CD4-positive, alpha-beta T cell treated with Interleukin-10 for 1 hour (primary cell): ENCODE data around the gene SBF2.
"Not testable (repeated sequence)": the region's sequence is repeated elsewhere in the genome, so short reads cannot be mapped to it uniquely, and the experiment has no call there.

Experiments
- DNase-seq: peaks from one replicate; pipeline ENCODE4 v3.0.0-alpha.2; 2020

SBF2 gene

DNA sequence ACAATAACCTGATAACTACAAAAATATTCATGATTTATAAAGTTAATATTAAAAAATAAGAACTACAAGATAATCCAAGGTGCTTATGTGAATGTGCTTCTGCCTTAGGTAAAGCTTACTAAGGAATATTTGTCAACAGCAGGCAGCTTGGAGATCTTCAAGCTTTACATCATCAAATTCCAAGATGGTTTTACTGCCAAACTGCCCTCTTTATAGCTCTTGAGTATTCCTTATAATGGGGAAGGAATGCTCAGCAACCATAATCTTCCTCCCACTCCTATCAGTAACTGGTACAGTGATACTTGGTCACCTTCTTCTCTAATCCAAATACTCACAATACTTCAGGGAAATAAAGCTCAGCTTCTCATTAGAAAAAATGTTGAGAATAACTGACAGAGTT is 30.1 kb downstream of the SBF2 start:
- no peak for DNase-seq

DNA sequence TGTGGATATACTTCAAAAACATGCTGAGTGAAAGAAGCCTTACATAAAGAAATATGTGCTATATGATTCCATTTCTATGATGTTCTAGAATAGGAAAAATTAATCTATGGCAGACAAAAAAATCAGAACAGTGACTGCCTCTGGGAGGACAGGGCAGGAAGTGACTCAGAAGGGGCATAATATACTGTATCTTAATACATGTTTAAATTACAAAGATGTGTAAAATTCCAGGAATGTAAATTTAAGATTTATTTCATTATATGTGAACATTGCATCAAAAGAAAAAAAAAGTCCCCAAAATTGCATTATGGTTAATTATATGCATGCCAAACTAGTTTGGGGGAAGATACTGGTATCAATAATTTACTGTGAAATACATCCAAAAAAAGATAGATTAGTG is 32.2 kb downstream of the SBF2 start:
- no peak for DNase-seq

DNA sequence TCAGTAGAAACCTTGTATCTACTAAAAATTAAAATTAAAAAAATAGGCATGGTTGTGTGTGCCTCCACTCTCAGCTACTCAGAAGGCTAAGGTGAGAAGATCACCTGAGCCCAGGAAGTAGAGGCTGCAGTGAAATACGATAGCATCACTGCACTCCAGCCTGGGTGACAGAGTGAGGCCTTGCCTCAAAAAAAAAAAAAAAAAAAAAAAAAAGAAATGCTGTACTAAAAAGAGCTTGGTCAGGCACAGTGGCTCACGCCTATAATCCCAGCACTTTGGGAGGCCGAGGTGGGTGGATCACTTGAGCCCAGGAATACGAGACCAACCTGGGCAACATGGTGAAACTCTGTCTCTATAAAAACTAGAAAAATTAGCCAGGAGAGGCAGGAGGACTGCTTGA is 36.5 kb downstream of the SBF2 start:
- DNase-seq: no peak

DNA sequence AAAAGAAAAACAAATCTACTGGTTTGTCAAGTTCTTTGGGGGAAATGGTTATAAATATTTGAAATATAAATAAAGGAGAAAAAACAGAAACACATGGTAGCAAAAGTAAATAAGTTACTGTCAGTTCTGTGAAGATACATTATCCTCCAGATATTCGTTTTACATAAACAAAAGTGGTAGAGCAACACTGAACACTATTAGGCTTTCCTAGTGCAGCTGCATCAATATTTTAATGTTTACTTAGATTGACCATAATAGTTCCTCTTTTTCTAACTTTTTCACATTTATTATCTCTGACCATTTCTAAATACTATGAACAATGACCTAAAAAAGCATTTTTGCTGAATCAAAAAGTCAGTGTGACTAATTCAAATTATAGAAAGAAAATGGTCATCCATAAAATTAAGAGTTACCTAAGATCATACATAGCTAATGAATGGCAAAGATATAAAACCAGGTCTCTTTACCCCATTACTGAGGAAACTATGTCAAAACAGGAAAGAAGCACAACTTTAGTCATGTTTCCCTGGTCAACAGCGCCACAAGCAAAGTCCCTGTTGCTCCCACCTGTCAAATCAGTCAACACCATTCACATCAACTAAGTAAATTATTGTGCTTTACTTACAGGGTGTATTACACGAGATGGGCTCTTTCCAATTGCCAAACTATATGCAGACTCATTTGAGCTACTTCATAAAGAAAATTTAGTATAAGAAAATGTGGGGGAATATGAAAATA is 38.5 kb downstream of the SBF2 start:
- no peak for DNase-seq

DNA sequence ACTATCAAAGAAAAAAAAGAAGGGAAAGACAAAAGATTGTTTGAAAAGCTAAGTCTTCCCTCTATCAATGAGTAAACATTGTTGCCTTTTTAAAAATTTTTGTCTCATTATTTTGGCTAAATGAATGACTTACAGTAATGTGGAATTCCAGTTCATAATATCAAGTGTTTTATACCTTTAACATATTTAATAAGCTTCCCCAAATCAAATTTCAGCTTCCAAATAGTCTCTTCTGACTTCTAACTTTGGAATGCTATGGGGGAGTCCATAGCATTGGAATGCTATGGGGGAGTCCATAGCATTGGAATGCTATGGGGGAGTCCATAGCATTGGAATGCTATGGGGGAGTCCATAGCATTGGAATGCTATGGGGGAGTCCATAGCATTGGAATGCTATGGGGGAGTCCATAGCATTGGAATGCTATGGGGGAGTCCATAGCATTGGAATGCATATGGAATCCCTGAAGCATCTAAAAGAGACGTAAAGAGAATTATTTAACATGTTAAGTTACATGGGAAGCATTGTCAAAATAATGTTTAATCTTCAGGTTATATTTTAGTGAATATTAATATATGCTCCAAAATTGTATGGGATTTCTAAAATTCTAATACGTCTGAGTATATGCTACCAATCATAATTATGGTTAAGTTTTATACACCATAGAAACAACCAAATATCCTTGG is 44.4 kb downstream of the SBF2 start:
- not testable (repeated sequence) for DNase-seq

DNA sequence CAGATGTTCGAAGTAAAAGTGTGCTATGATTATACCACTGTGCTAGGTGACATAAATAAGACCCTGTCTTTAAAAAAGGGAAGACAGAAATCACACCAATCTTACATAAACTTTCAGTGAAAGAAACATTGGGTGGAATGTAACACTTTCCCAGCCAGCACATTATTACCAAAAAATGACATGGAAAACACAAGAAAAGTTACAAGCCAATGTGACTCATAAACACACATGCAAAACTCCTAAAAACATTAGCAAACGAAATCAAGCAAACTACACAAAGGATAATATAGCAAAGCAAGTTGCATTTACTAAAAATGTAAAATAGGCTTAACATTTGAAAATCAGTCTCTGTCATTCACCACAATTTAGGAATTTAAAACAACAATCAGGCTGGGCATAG is 47.0 kb downstream of the SBF2 start:
- DNase-seq: no peak

DNA sequence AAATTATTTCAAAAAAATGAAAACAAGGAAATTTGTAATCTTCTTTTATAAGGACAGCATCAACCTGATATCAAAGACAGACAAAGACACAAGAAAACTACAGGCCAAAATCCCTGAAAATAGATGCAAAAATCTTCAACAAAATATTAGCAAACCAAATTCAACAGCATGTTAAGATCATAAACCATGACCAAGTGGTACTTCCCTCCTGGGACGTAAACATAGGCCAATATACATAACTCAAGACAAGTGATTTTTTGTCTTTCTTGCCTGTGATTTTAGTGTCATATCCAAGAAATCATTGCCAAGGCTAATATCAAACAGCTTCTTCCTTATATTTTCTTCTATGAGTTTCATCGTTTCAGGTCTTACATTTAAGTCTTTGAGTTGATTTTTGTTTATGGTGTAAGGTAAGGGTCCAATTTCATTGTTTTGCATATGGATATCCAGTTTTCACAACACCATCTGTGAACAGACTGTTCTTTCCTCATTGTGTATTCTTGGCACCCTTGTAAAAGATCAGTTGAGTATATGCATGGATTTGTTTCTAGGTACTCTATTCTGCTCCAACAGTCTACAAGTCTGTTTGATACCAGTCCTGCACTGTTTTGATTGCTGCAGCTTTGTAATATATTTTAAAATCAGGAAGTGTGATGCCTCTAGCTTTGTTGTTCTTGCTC is 50.0 kb downstream of the SBF2 start:
- no peak for DNase-seq

DNA sequence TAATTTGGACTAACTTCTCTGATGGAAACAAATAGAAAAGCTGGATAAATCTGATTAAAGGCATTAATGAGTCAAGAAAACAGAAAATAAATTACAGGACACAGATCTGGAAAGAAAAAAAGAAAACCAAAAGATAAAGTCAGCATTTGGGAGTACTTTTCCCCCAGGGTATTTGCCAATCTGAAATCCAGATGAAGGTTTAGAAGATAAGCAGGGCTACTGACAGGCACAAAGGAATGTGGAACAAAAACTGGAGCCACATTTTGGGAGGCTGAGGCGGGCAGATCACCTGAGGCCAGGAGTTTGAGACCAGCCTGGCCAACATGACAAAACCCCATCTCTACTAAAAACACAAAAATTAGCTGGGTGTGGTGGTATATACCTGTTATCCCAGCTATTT is 57.2 kb downstream of the SBF2 start:
- DNase-seq: no peak

DNA sequence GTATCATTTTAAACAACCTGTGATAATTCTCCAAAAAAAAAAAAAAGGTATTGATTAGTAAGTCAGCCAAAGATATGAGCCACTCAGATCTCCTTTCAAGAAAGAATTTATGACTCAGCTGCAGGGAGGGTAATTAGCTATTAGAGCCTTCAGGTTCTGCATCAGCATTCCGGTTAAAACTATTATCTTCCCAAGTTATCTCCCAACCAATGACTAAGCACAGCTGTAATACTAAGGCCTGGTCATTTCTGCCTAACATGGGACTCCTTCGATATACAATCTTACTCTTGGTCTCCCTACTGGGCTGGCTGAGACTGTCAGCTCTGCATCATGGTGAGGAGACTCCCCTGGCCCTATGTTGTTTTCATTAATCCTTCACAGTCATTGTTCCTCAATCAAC is 60.4 kb downstream of the SBF2 start:
- DNase-seq: no peak

DNA sequence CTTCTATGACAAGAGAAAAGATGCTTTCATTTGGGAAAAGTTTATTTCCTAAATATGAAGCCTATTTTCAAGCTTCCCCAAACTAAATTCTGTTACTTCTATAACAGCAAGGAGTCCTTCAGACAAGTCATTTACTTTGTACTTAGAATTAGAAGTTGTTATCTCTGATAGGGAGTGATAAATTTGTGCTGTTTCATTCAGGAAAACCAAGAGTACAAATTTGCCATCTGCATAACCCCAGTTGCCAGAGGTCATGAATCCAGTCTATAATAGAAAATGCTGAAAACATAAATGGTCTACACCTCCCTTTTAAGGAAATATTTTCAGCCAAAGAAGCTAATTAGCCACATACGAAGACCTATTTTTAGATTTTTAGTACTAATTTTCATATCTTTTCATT is 61.3 kb downstream of the SBF2 start:
- no peak for DNase-seq

DNA sequence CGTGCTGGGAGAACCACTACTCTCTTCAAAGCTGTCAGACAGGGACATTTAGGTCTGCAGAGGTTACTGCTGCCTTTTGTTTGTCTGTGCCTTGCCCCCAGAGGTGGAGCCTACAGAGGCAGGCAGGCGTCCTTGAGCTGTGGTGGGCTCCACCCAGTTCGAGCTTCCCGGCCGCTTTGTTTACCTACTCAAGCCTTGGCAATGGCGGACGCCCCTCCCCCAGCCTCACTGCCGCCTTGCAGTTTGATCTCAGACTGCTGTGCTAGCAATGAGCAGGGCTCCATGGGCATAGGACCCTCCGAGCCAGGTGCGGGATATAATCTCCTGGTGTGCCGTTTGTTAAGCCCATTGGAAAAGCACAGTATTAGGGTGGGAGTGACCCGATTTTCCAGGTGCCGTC is 62.2 kb downstream of the SBF2 start:
- DNase-seq: not testable (repeated sequence)

DNA sequence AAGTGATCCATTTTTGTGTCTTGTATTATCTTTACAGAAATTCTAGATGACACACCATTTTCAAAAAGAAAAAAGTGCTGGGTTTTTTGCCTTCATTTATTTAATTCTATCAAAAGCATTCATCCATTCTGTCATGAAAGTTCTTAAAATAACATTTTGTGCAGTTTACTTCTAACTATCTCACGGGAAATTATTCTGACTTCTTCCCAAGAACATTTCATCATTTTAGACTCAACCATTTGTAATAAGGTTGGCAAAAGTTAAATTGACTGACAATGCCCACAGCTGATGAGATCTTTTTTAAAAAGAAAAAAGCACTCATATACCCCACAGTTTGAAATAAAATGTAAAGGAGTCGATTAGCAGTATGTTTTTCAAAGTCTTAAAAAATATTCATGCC is 68.5 kb downstream of the SBF2 start:
- no peak for DNase-seq

DNA sequence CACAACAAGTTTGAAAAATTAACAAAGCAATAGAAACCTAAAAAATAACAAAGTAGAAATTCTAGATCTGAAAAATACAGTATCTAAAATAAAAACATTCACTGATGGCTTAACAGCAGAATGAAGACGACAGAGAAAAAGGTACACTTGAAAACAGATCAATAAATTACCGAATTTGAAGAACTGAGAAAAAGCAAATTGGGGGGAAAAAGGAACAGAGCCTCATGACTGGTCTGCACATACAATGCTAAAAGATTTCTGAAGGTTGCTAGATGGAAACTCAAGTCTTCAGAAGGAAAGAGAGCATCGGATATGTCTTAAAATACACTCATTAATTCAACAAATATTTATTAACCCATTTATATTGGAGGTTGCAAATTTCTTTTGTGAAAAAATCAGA is 71.6 kb downstream of the SBF2 start:
- no peak for DNase-seq

DNA sequence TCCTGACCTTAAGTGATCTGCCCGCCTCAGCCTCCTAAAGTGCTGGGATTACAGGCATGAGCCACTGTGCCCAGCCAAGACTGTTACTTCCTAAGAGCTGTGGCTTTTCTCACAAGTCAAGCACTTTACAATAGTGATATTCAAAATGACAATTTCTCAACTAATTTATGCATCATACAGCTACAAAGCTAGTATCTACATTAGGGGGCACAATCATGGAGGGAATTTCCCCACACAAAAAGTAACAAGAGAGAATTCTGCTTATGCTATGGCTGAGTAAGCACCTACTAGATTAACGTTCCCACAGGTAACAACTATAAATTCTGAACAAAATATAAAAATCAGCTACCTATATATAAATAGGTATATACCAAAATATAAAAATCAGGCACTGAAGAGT is 72.7 kb downstream of the SBF2 start:
- no peak for DNase-seq

DNA sequence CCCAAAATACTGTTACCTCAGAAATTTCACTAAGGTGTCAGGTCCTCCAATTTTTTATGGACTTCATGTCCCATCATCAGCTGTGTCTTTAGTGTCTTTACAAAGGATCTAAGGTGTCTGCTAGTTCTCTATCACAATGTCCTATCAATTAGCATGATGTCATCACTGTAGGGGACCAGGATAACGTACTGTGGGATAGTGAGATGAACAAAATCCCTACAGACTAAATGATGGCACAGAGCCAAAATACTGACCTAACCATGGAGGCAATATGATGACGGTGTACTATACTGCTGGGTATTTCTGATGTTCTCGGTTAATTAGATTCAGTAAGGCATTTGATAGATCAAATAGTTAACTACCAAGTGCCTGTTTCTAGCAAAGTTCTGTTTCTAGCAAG is 82.5 kb downstream of the SBF2 start:
- DNase-seq: no peak

DNA sequence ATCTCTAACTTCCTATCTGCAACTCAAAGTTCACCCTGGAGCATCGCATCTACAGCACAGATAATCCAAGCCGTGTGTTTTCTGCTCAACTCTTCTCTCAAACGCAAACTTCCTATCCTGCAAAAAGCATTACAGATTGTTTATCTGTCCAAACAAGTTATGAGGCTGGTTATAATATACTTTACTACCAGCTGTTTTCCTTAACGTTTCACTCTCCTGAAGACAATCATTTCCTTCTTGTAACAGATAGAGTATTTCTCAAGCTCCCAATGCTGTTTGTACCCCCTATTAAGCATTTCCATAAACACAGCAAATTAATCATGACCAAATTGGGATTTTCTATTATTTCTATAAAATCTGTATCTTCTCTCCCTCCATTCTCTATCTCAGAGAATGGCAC is 84.7 kb downstream of the SBF2 start:
- no peak for DNase-seq

DNA sequence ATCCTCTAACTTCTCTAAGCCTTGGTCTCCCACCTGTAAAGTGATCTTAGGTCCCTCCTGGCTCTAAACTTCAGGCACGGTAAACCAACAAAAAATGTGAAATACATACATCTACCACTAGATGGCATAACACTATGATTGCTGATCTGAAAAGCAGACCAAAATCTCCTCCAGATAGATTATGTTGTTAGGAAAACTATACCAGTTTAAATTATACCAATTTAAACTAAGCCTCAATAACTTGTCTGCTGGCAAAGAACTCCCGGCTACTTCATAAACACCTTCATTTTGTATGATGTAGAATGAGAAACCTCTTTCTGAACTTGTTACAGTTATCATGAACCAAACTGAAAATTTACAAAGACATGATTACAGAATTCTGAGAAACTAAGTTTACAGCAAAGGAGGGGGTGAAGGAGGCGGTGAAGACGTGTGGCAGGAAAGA is 85.9 kb downstream of the SBF2 start:
- peak; percentile 65 for DNase-seq

DNA sequence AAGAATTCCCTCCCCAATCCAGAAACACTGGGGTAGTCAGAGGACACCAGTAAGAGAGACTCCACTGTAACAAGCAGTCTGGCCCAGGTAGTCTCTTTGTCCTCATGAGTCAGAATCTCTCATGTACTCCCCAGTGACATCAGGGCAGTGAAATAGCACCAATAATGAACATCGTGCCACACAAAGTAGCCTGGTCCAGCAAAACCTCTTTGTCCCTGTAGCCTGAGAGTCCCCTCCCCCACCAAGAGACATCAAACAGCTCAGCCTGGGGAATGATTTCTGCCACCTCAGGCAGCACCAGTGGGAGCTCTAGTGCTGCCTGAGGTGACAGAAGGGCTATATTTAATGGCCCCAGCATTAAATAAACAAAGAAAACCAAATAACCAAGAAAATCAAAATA is 88.1 kb downstream of the SBF2 start:
- no peak for DNase-seq

DNA sequence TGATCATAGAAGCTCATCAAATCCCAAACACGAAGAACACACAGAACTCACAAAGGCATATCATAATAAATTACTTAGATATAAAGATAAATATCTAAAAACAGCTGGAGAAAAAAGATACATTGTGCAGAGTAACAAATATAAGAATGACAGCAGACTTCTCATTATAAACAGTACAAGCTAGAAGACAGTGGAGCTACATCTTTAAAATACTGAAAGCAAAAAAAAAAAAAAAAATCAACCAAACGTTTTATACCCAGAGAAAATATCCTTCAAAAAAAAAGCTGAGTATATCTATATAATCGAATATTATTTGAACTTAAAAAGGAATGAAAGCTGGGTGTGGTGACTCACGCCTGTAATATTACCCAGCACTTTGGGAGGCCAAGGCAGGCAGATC is 90.0 kb downstream of the SBF2 start:
- no peak for DNase-seq

DNA sequence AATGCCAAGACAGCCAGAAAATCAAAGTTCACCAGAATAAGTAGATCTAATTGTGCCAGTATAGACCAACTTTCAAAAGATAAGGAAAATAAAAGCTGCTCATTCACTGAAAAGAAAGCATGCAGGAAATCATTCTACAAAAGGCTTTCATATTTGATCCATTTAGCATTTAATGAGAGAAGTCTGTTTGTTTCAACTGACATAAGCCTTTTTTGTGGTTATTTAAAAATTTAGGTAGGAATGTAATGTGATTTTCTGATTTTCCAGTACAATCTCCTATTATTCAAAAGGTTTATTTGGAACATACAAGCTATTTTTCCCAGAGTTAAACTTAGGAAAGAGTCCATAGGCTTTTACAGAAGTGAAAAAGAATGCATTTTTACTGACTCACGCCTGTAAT is 92.7 kb downstream of the SBF2 start:
- no peak for DNase-seq

DNA sequence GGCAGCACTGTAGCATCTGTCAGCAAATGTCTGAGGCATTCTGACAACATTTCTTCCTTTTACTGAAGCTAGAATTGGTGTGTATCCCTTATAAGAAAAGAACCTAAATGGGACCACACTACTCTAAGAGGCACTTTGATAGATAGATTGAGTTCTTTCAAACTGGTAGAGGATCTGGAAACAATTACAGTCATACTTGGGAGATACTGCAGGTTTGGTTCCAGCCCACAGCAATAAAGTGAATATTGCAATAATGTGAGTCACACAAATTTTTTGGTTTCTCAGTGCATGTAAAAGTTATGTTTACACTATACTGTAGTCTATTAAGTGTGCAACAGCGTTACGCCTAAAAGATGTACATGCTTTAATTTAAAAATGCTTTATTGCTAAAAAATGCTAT is 96.9 kb downstream of the SBF2 start:
- no peak for DNase-seq

DNA sequence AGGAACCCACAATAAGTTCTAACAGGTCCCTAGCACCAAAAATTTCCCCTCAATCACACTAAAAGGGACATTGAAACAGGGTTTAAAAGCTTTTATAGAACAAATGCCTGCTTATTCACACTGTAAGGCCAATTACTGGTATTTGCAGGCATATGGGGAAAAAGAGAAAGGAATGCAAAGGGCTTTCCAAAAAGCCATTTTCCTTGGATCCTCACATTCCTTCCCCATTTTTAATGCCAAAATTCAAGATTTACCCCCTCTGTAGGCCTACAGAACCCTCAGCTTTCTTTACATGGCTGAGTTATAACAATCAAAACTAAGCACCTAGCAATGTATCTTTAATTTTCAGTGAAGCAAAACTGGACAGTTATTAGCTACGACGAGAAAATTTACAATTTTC is 102.0 kb downstream of the SBF2 start:
- no peak for DNase-seq

DNA sequence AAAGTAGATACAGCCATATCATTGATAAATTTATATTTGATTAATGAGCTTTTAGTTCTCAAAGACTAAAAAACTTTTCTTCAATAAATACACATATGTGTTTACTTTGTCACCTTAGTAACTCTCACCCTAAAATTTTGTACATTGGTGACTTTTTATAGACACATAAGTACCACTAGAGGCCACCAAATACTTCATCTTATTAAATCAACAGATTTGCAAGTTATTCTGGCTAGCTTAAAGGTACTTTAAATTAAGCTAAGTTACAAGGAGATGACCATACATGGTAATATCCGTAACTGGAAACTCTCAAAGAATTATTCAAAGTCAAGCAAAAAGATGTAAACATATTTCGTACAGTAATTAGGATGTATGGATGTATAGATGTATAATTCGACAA is 112.2 kb downstream of the SBF2 start:
- no peak for DNase-seq

DNA sequence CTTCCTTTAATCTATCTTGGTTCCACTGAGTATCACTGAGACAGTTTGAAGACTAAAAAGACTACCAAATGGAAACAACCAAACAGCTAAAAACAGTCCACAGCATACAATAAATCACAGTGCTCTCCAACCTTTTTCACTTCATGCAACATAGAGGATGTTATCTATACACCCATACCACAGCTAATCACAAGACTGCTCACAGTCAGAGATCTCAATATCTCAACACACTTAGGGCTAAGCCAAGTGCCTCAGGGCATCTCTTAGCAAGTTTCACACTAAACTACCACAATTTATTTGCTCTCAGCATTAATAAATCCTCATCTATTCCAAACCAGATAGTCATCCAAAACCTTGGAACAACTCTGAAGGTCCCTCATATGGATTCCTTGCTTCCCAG is 129.4 kb downstream of the SBF2 start:
- no peak for DNase-seq
